HG03064 (cell line): ENCODE results near the gene EXOC7.
"Not testable (repeated sequence)": the region's sequence is repeated elsewhere in the genome, so short reads cannot be mapped to it uniquely, and the experiment has no call there.

Experiments used
- ATAC-seq: cut with Tn5 transposase; IDR thresholded peaks from one replicate; pipeline ENCODE4 v1.9.1; 2021; ENCODE audit warnings: low read depth; ENCODE audit not compliant: unreplicated experiment

Gene EXOC7

GRCh38 chr17:76048711-76049110 lies 54.9 kb downstream of the EXOC7 start:
- ATAC-seq: no peak

- ATAC-seq: no peak
These were observed 55.5 kb downstream of the EXOC7 start for GRCh38 chr17:76048025-76048605.

GRCh38 chr17:76046064-76046463 lies 57.5 kb downstream of the EXOC7 start:
- no peak for ATAC-seq

- ATAC-seq: not testable (repeated sequence)
These were observed 59.0 kb downstream of the EXOC7 start for GRCh38 chr17:76044475-76045007.

- not testable (repeated sequence) for ATAC-seq
These were observed 60.7 kb downstream of the EXOC7 start for GRCh38 chr17:76042868-76043267.

GRCh38 chr17:76040376-76040775 lies 63.2 kb downstream of the EXOC7 start:
- no peak for ATAC-seq

GRCh38 chr17:76039121-76039520 lies 64.5 kb downstream of the EXOC7 start:
- no peak for ATAC-seq

- ATAC-seq: no peak
These were observed 65.5 kb downstream of the EXOC7 start for GRCh38 chr17:76038050-76038449.

GRCh38 chr17:76036497-76037261 lies 66.9 kb downstream of the EXOC7 start:
- ATAC-seq: no peak

- no peak for ATAC-seq
These were observed 68.9 kb downstream of the EXOC7 start for GRCh38 chr17:76034428-76035350.

GRCh38 chr17:76033139-76033538 lies 70.4 kb downstream of the EXOC7 start:
- no peak for ATAC-seq

- no peak for ATAC-seq
These were observed 70.8 kb downstream of the EXOC7 start for GRCh38 chr17:76032780-76033108.

GRCh38 chr17:76032073-76032779 lies 71.4 kb downstream of the EXOC7 start:
- no peak for ATAC-seq
